Naive thymus-derived CD4-positive, alpha-beta T cell (primary cell): ENCODE results near the gene KPNA4. TPM values are rescaled to one million over a fixed set of nuclear protein-coding genes. Genes with fewer than 3 reads are reported as not detected.

ENCODE experiments used
- ATAC-seq: fragments of 150-1000 bp; cut with Tn5 transposase; 2 replicates; pipeline ENCODE4 v1.10.0; 2021; ENCODE audit warnings: mild to moderate bottlenecking, moderate library complexity
- CTCF ChIA-PET: fragments of 350-600 bp; sonication (Branson Sonifier 250); formaldehyde crosslinking; loops from one replicate; lab custom pipeline; 2021; ENCODE audit warnings: antibody characterized with exemption; lab: Charles Lee
- POLR2A ChIA-PET: fragments of 350-600 bp; sonication (Branson Sonifier 250); formaldehyde crosslinking; loops from one replicate; lab custom pipeline; 2021; ENCODE audit warnings: antibody characterized with exemption, inconsistent platforms; lab: Charles Lee
- DNase-seq, 9 donors: peaks; one replicate each; pipeline versions ENCODE4 v3.0.0 to v3.0.0-alpha.2; 2020 to 2022; ENCODE audit warnings: mixed read lengths in 1 of 9
- H3K27ac ChIP-seq: one replicate; pipeline ENCODE4 v1.7.0; 2013; ENCODE audit warnings: mild to moderate bottlenecking, low read depth, low read length, moderate library complexity
- H3K27me3 ChIP-seq, 2 donors: one replicate each; pipeline ENCODE4 v1.7.0; 2013; ENCODE audit warnings: low read length in 2 of 2, mild to moderate bottlenecking in 2 of 2, moderate library complexity in 2 of 2; ENCODE audit not compliant: control insufficient read depth in 2 of 2, insufficient read depth in 2 of 2
- H3K36me3 ChIP-seq, 3 experiments: 1 replicate in 2 of 3; 2 replicates in 1 of 3; pipeline ENCODE4 v1.7.0; 2013; ENCODE audit warnings: low read length in 3 of 3, mild to moderate bottlenecking in 3 of 3, moderate library complexity in 1 of 3; ENCODE audit not compliant: insufficient read depth in 3 of 3, control insufficient read depth in 2 of 3
- H3K4me1 ChIP-seq, 2 donors: one replicate each; pipeline ENCODE4 v1.7.0; 2013; ENCODE audit warnings: low read length in 2 of 2, mild to moderate bottlenecking in 2 of 2, moderate library complexity in 1 of 2; ENCODE audit not compliant: control insufficient read depth in 2 of 2, insufficient read depth in 2 of 2
- H3K4me3 ChIP-seq: 2 replicates; pipeline ENCODE4 v1.7.0; 2013; ENCODE audit warnings: mild to moderate bottlenecking, low read length
- H3K9me3 ChIP-seq, 3 experiments: 1 replicate in 2 of 3; 2 replicates in 1 of 3; pipeline ENCODE4 v1.7.0; 2013; ENCODE audit warnings: low read length in 3 of 3; ENCODE audit not compliant: control insufficient read depth in 2 of 3
- H3K27ac Mint-ChIP-seq, 9 donors: one replicate each; pipeline ENCODE4 v1.8.0; 2020 to 2022; ENCODE audit warnings: mixed read lengths in 9 of 9, mild to moderate bottlenecking in 8 of 9, moderate library complexity in 5 of 9, inconsistent platforms in 2 of 9
- H3K27me3 Mint-ChIP-seq, 5 donors: one replicate each; pipeline ENCODE4 v1.8.0; 2021 to 2022; ENCODE audit warnings: mixed read lengths in 5 of 5, mild to moderate bottlenecking in 1 of 5
- H3K36me3 Mint-ChIP-seq, 5 donors: one replicate each; pipeline ENCODE4 v1.8.0; 2020 to 2022; ENCODE audit warnings: mixed read lengths in 5 of 5, mild to moderate bottlenecking in 3 of 5, inconsistent platforms in 1 of 5
- H3K4me1 Mint-ChIP-seq, 7 donors: one replicate each; pipeline ENCODE4 v1.8.0; 2020 to 2022; ENCODE audit warnings: mixed read lengths in 7 of 7, mild to moderate bottlenecking in 3 of 7, inconsistent platforms in 1 of 7
- H3K4me3 Mint-ChIP-seq, 10 donors: one replicate each; pipeline ENCODE4 v1.8.0; 2020 to 2022; ENCODE audit warnings: mild to moderate bottlenecking in 10 of 10, mixed read lengths in 10 of 10, moderate library complexity in 6 of 10, inconsistent platforms in 2 of 10
- H3K9me3 Mint-ChIP-seq, 11 donors: one replicate each; pipeline ENCODE4 v1.8.0; 2020 to 2022; ENCODE audit warnings: mixed read lengths in 11 of 11, mild to moderate bottlenecking in 4 of 11, inconsistent platforms in 1 of 11, moderate library complexity in 1 of 11
- intact Hi-C, 2 donors: fragments of 100-400 bp; cut with micrococcal nuclease; formaldehyde crosslinking; loops; one replicate each; pipeline ENCODE4 v1.15.1; 2023
- polyA plus RNA-seq, 2 donors: library from polyadenylated mRNA; unstranded; fragments of 300-500 nt; fragmentation: Illumina TruSeq; gene quantifications; one replicate each; pipeline ENCODE4 v1.2.3, GENCODE V29; 2021
- total RNA-seq, 6 experiments: library from RNA in 5 of 6; stranded (reverse) in 5 of 6; gene quantifications; 1 replicate in 5 of 6; 2 replicates in 1 of 6; pipeline ENCODE4 v1.2.3 and lab custom pipeline; 2021 to 2026

Gene KPNA4
- total and polyA plus RNA-seq, 7 experiments from 2014 or later = 5.9 to 55.4 (median 39.5) TPM

DNA sequence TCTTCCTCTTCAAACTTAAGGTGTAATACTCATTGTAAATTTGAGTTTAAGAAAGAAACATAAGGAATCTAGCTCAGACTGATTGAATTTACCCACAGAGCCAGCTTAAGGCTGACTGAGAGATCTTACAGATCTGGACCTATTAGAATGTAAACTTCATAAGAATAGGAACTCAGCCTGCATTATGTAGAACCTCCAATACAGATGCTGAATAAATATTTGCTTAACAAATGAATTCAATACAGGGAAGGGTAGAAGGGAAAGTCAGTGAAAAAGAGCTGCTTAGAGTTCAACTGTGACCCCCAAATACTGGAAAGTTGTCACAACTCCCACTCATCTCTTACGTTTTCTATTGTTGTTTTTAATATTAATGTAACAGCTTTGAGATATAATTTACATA is 11.5 kb downstream of the KPNA4 start:
- H3K4me3 Mint-ChIP-seq = peak overlapping the region in 2 of 10 donors; percentile 6 to 9
- ChIA-PET POLR2A (interaction anchor here (1.0 kb wide), 1 partner anchor 10 kb away, joined by 3 read pairs; no protein-coding TSS in a partner anchor), CTCF (no interaction called here)
- ATAC-seq (no peak), DNase-seq (no peak)
- Histone ChIP-seq H3K4me1 (peaks cover 0 to 11% of the 10 kb centered on the region in 2 donors), H3K27me3 (no peaks in the 10 kb centered on the region), H3K36me3 (no peaks in the 10 kb centered on the region), H3K9me3 (no peaks in the 10 kb centered on the region), H3K27ac (no peak overlapping the region), H3K4me3 (no peak overlapping the region)
- H3K4me1 Mint-ChIP-seq = peaks cover 16 to 81% (median 77%) of the 10 kb centered on the region in 7 donors
- peaks cover 3 to 45% (median 30%) of the 10 kb centered on the region in 5 donors for H3K36me3 Mint-ChIP-seq
- intact Hi-C loops = no loop called here
- no peaks in the 10 kb centered on the region for H3K27me3 Mint-ChIP-seq
- H3K9me3 Mint-ChIP-seq = peaks cover 0 to 23% (median 1%) of the 10 kb centered on the region in 11 donors
- H3K27ac Mint-ChIP-seq = no peak overlapping the region

DNA sequence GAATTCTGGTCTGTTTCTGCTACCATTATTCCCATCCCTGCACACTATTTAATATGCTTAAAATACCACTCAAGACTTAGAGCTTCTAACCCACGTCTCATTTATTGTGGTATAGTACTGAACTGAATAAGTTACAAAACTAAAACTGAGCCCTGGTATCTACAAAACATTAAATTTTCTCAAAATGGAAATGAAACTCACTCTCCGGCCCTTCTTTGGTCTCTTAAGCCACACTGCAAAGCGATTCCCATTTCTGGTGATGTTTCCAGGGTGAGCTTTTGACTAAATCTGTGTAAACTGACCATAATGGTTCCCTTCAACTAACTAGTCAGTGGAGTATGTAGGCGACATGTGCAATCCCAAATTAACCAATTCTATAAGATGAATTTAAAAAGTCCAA is 18.6 kb downstream of the KPNA4 start:
- no peak for ATAC-seq
- Histone ChIP-seq H3K9me3 (no peaks in the 10 kb centered on the region), H3K4me3 (no peak overlapping the region), H3K4me1 (peaks cover 0 to 5% of the 10 kb centered on the region in 2 donors), H3K27ac (no peak overlapping the region), H3K36me3 (no peaks in the 10 kb centered on the region), H3K27me3 (no peaks in the 10 kb centered on the region)
- H3K4me1 Mint-ChIP-seq = peaks cover 33 to 97% (median 90%) of the 10 kb centered on the region in 7 donors
- intact Hi-C loops = loop anchor here in 1 of 2 donors (2.0 kb wide), 1 partner anchor 14 kb away; no protein-coding TSS in a partner anchor
- peaks cover 0 to 21% (median 4%) of the 10 kb centered on the region in 11 donors for H3K9me3 Mint-ChIP-seq
- ChIA-PET POLR2A (no interaction called here), CTCF (no interaction called here)
- peak overlapping the region in 2 of 9 donors; percentile 27 to 54 for H3K27ac Mint-ChIP-seq
- H3K36me3 Mint-ChIP-seq = peaks cover 3 to 42% (median 39%) of the 10 kb centered on the region in 5 donors
- H3K27me3 Mint-ChIP-seq = no peaks in the 10 kb centered on the region
- no peak for DNase-seq
- H3K4me3 Mint-ChIP-seq = peak overlapping the region in 3 of 10 donors; percentile 3 to 33 (median 5)

DNA sequence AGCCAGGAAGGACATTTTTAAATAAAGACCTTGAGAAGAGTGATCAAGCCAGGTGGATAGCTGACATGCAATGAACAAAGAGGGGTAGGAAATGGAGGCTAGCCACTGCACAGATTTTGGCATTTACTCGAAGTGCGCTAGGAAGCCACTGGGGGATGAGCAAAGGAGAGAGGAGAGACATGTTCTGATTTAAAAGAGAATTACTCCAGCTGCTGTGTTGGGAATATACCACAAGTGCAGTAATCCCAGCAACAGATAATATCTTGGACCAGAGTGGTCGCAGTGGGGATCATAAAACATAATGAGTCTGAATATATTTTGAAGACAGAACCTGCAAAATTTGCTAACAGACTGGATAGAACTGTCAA is 19.9 kb downstream of the KPNA4 start:
- CTCF ChIA-PET = no interaction called here
- ATAC-seq (no peak), DNase-seq (no peak)
- peaks cover 0 to 8% (median 1%) of the 10 kb centered on the region in 11 donors for H3K9me3 Mint-ChIP-seq
- peak overlapping the region in 5 of 10 donors; percentile 1 to 50 (median 14) for H3K4me3 Mint-ChIP-seq
- no peaks in the 10 kb centered on the region for H3K27me3 ChIP-seq
- H3K27ac Mint-ChIP-seq = peak overlapping the region in 5 of 9 donors; percentile 0 to 58 (median 26)
- POLR2A ChIA-PET = no interaction called here
- peaks cover 0 to 33% (median 27%) of the 10 kb centered on the region in 5 donors for H3K36me3 Mint-ChIP-seq
- H3K4me3 ChIP-seq = no peak overlapping the region
- no peaks in the 10 kb centered on the region for H3K27me3 Mint-ChIP-seq
- no peak overlapping the region for H3K27ac ChIP-seq
- no peaks in the 10 kb centered on the region for H3K36me3 ChIP-seq
- peaks cover 33 to 92% (median 84%) of the 10 kb centered on the region in 7 donors for H3K4me1 Mint-ChIP-seq
- intact Hi-C loops = no loop called here
- no peaks in the 10 kb centered on the region for H3K9me3 ChIP-seq
- H3K4me1 ChIP-seq = peaks cover 0 to 5% of the 10 kb centered on the region in 2 donors

DNA sequence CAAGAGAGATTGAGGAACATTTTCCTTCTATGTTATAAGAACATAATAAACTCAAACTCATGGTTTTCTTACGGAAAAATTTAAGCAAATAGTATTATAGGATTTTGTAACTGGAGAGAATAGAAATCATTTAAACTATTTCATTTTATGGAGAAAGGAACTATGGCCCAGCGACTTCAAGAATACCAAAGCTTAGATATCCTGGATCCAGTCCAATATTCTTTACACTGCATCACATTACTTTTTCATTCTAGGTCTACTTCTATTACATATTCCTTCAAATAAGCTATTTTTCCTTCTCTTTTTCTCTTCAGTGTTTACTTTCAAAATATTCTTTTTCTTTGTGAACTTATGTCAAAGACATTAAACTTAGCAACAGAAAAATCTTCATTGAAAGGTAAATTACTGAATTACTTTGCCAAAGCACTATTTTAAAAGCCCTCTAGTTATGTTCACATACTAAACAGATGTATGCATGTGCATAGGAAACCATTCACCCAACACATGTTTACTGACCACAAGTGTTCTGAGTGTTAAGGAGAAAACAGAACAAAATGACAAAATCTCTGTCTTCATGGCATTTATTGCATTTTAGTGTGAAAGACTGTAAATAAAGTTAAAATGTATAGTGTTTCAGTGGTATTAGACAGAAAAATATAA is 20.4 kb downstream of the KPNA4 start:
- H3K4me3 ChIP-seq = no peak overlapping the region
- Mint-ChIP-seq H3K27ac (peak overlapping the region in 5 of 9 donors; percentile 0 to 58 (median 26)), H3K4me3 (peak overlapping the region in 4 of 10 donors; percentile 1 to 50 (median 16)), H3K4me1 (peaks cover 33 to 95% (median 86%) of the 10 kb centered on the region in 7 donors), H3K9me3 (peaks cover 0 to 5% (median 0%) of the 10 kb centered on the region in 11 donors), H3K36me3 (peaks cover 0 to 32% (median 25%) of the 10 kb centered on the region in 5 donors), H3K27me3 (no peaks in the 10 kb centered on the region)
- intact Hi-C loops = no loop called here
- H3K9me3 ChIP-seq = no peaks in the 10 kb centered on the region
- H3K27me3 ChIP-seq = no peaks in the 10 kb centered on the region
- DNase-seq = no peak
- CTCF ChIA-PET = no interaction called here
- ATAC-seq = no peak
- POLR2A ChIA-PET = no interaction called here
- no peaks in the 10 kb centered on the region for H3K36me3 ChIP-seq
- H3K4me1 ChIP-seq = peaks cover 0 to 5% of the 10 kb centered on the region in 2 donors
- H3K27ac ChIP-seq = no peak overlapping the region

DNA sequence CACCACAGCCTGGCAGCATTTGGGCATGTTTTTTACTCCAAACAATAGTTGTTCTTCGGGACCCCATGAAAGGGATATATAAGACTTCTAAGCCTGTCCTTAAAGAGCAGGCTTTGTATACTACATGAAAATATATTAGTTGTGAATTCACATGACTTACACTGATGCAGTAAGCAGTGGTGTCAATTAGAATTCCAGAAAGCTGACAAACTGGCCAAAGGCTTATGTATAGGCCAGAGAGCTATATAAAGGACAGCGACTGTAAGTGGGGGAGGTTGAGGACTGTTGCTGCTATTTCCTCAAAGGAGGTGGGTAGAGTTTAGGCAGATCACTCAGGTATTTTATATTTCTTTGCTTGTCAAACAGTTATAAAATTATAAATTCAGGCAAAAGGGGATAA is 24.8 kb downstream of the KPNA4 start:
- Histone ChIP-seq H3K9me3 (no peaks in the 10 kb centered on the region), H3K27me3 (no peaks in the 10 kb centered on the region), H3K36me3 (no peaks in the 10 kb centered on the region), H3K27ac (no peak overlapping the region), H3K4me1 (peaks cover 2 to 4% of the 10 kb centered on the region in 2 donors), H3K4me3 (no peak overlapping the region)
- H3K27ac Mint-ChIP-seq = peak overlapping the region in 1 of 9 donors; percentile 32
- ATAC-seq (no peak), DNase-seq (no peak)
- H3K36me3 Mint-ChIP-seq = peaks cover 0 to 20% (median 14%) of the 10 kb centered on the region in 5 donors
- CTCF ChIA-PET = no interaction called here
- H3K4me1 Mint-ChIP-seq = peaks cover 20 to 80% (median 66%) of the 10 kb centered on the region in 7 donors
- H3K27me3 Mint-ChIP-seq = no peaks in the 10 kb centered on the region
- no peaks in the 10 kb centered on the region for H3K9me3 Mint-ChIP-seq
- POLR2A ChIA-PET = no interaction called here
- intact Hi-C loops = no loop called here
- no peak overlapping the region for H3K4me3 Mint-ChIP-seq

DNA sequence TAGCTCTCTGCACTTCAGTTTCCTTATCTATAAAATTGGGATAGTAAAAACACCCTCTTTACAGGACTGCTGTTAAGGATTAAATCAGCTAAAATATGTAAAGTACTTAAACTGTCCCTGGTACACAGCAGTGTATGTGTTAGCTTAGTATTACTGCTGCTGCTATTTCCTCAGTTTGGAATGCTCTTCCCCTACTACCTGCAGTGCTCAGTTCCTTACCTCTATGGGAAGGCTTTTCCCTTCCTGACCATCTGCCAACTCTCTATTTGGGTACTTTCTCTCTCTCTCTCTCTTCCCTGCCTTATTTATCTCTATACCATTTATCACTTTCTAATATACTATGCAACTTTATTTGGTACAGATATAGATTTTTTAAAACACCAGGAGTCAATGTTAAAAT is 26.5 kb downstream of the KPNA4 start:
- Histone ChIP-seq H3K27me3 (no peaks in the 10 kb centered on the region), H3K4me1 (peaks cover 0 to 2% of the 10 kb centered on the region in 2 donors), H3K27ac (no peak overlapping the region), H3K36me3 (peaks cover 0 to under 1% (median 0%) of the 10 kb centered on the region in 3 experiments), H3K4me3 (no peak overlapping the region), H3K9me3 (no peaks in the 10 kb centered on the region)
- Mint-ChIP-seq H3K36me3 (peaks cover 0 to 10% (median 5%) of the 10 kb centered on the region in 5 donors), H3K27me3 (no peaks in the 10 kb centered on the region), H3K9me3 (no peaks in the 10 kb centered on the region), H3K4me1 (peaks cover 9 to 63% (median 51%) of the 10 kb centered on the region in 7 donors), H3K4me3 (peak overlapping the region in 1 of 10 donors; percentile 0), H3K27ac (peak overlapping the region in 5 of 9 donors; percentile 3 to 59 (median 11))
- intact Hi-C loops = loop anchor here in 1 of 2 donors (2.0 kb wide), 1 partner anchor 22 kb away; no protein-coding TSS in a partner anchor
- POLR2A ChIA-PET = no interaction called here
- no peak for DNase-seq
- peak; percentile 31 for ATAC-seq
- CTCF ChIA-PET = no interaction called here
